CD14-positive monocyte (primary cell): Measurements from ENCODE around the gene MGLL. TPM values are rescaled to one million over a fixed set of nuclear protein-coding genes. Genes with fewer than 3 reads are reported as not detected.

Experiments
- DNase-seq, 3 donors: peaks; one replicate each; pipeline ENCODE4 v3.0.0-alpha.2; 2011 to 2022
- H2AFZ ChIP-seq: 2 replicates; pipeline ENCODE4 v1.6.0; 2012; ENCODE audit warnings: mild to moderate bottlenecking, low read depth, low read length, inconsistent platforms; ENCODE audit not compliant: insufficient read depth, poor library complexity, severe bottlenecking
- H3K27ac ChIP-seq, 2 donors: 1 replicate in 1 of 2; 2 replicates in 1 of 2; pipeline ENCODE4 v1.5.1; 2012 to 2013; ENCODE audit warnings: low read length in 2 of 2, control low read depth in 1 of 2, inconsistent platforms in 1 of 2, low read depth in 1 of 2, mild to moderate bottlenecking in 1 of 2
- H3K27me3 ChIP-seq, 2 donors: one replicate each; pipeline versions ENCODE4 v1.6.0 to v1.6.1; 2011 to 2013; ENCODE audit warnings: low read length in 2 of 2; ENCODE audit not compliant: control insufficient read depth in 2 of 2, insufficient read depth in 2 of 2
- H3K36me3 ChIP-seq, 2 donors: replicated peaks in 1 of 2; 1 replicate in 1 of 2; 2 replicates in 1 of 2; pipeline versions ENCODE4 v1.5.1 to v1.6.1; 2012 to 2013; ENCODE audit warnings: low read length in 2 of 2, control low read depth in 1 of 2, inconsistent platforms in 1 of 2, mild to moderate bottlenecking in 1 of 2; ENCODE audit not compliant: insufficient read depth in 2 of 2, control insufficient read depth in 1 of 2
- H3K4me1 ChIP-seq, 2 donors: 1 replicate in 1 of 2; 2 replicates in 1 of 2; pipeline versions ENCODE4 v1.5.1 to v1.6.1; 2012 to 2013; ENCODE audit warnings: low read length in 2 of 2, control low read depth in 1 of 2, inconsistent platforms in 1 of 2, mild to moderate bottlenecking in 1 of 2, moderate library complexity in 1 of 2; ENCODE audit not compliant: insufficient read depth in 2 of 2, control insufficient read depth in 1 of 2
- H3K4me2 ChIP-seq: replicated peaks from 2 replicates; pipeline ENCODE3; 2012; ENCODE audit warnings: low read length, moderate library complexity, mild to moderate bottlenecking; ENCODE audit not compliant: poor library complexity, severe bottlenecking; ENCODE audit errors: extremely low read depth
- H3K4me3 ChIP-seq, 3 experiments: fragments of 200-600 bp in 1 of 3; sonication (generic) in 1 of 3; replicated peaks in 1 of 3; 1 replicate in 2 of 3; 2 replicates in 1 of 3; pipeline ENCODE4 v1.5.1; 2011 to 2013; ENCODE audit warnings: low read length in 3 of 3, mild to moderate bottlenecking in 3 of 3, control low read depth in 2 of 3, low read depth in 2 of 3, inconsistent platforms in 1 of 3, moderate library complexity in 1 of 3
- H3K79me2 ChIP-seq: 2 replicates; pipeline ENCODE4 v1.6.0; 2012; ENCODE audit warnings: mild to moderate bottlenecking, control low read depth, inconsistent platforms, low read length, moderate library complexity; ENCODE audit not compliant: insufficient read depth
- H3K9ac ChIP-seq: 2 replicates; pipeline ENCODE4 v1.6.0; 2017; ENCODE audit warnings: low read length, mild to moderate bottlenecking; ENCODE audit not compliant: insufficient read depth, poor library complexity, severe bottlenecking
- H3K9me3 ChIP-seq, 2 donors: replicated peaks in 1 of 2; 1 replicate in 1 of 2; 2 replicates in 1 of 2; pipeline versions ENCODE4 v1.5.1 to v1.6.1; 2012 to 2013; ENCODE audit warnings: low read length in 2 of 2, control low read depth in 1 of 2; ENCODE audit not compliant: control insufficient read depth in 1 of 2, insufficient read depth in 1 of 2
- H4K20me1 ChIP-seq: 2 replicates; pipeline ENCODE4 v1.6.0; 2012; ENCODE audit warnings: mild to moderate bottlenecking, low read length, control low read depth, moderate library complexity; ENCODE audit not compliant: insufficient read depth
- H3K27ac Mint-ChIP-seq, 7 donors: one replicate each; pipeline ENCODE4 v1.8.0; 2020; ENCODE audit warnings: mild to moderate bottlenecking in 7 of 7, mixed read lengths in 7 of 7, moderate library complexity in 6 of 7, inconsistent platforms in 2 of 7
- H3K27me3 Mint-ChIP-seq, 3 donors: one replicate each; pipeline ENCODE4 v1.8.0; 2021 to 2022; ENCODE audit warnings: low read depth in 3 of 3, mild to moderate bottlenecking in 3 of 3, mixed read lengths in 3 of 3, moderate library complexity in 3 of 3, inconsistent platforms in 1 of 3
- H3K36me3 Mint-ChIP-seq, 2 donors: one replicate each; pipeline ENCODE4 v1.8.0; 2020; ENCODE audit warnings: mixed read lengths in 2 of 2, inconsistent platforms in 1 of 2, mild to moderate bottlenecking in 1 of 2
- H3K4me1 Mint-ChIP-seq: one replicate; pipeline ENCODE4 v1.8.0; 2020; ENCODE audit warnings: mild to moderate bottlenecking, mixed read lengths
- H3K4me3 Mint-ChIP-seq, 2 donors: one replicate each; pipeline ENCODE4 v1.8.0; 2020; ENCODE audit warnings: mild to moderate bottlenecking in 2 of 2, mixed read lengths in 2 of 2, moderate library complexity in 1 of 2
- H3K9me3 Mint-ChIP-seq, 7 donors: one replicate each; pipeline ENCODE4 v1.8.0; 2020 to 2022; ENCODE audit warnings: mixed read lengths in 7 of 7, mild to moderate bottlenecking in 6 of 7, moderate library complexity in 6 of 7, inconsistent platforms in 2 of 7
- WGBS: methylation state at CpG from one replicate; pipeline ENCODE4 v1.1.5; 2013; ENCODE audit warnings: missing lambda C conversion rate; ENCODE audit not compliant: insufficient coverage; 5-methylcytosine and 5-hydroxymethylcytosine counted together
- intact Hi-C, 2 donors: fragments of 100-400 bp; cut with micrococcal nuclease; formaldehyde crosslinking; loops; one replicate each; pipeline versions ENCODE4 v1.15.0 to v1.15.1; 2023
- polyA plus RNA-seq, 3 donors: library from polyadenylated mRNA; depleted of rRNA in 1 of 3; unstranded in 2 of 3; stranded (reverse) in 1 of 3; fragments of 300-500 nt in 2 of 3; fragments of >200 nt in 1 of 3; fragmentation: Illumina TruSeq in 2 of 3; gene quantifications; 1 replicate in 2 of 3; 2 replicates in 1 of 3; pipeline ENCODE4 v1.2.3, GENCODE V29; 2012 to 2021
- TF ChIP-seq, protein P1 (sequence below): fragments of 200-600 bp; IDR thresholded peaks from one replicate; pipeline ENCODE4 v1.8.0; 2022; ENCODE audit warnings: antibody characterized with exemption, mild to moderate bottlenecking

The MGLL gene
- polyA plus RNA-seq, 3 donors: 4.4 to 10.0 (median 6.4) TPM

DNA sequence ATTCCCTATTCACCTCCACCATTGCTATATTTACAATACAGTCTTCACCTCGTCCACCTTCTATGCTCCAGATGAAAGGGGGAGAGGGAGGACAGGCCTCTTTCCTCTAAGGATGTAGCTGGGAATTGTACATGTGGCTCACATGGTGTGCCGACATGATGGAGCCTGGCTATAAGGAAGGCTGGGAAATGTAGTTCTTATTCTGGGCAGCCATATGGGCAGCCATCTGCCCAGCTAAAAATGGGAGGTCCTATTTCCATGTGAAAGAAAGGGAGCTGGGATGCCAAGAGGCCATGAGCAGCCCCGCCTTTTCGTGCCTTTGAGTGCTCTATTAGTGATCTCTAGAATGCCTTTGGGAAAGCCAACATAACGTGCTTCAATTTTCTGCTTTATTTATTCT, 27.1 kb upstream of the MGLL start:
- no peak overlapping the region for H3K4me3 Mint-ChIP-seq
- H3K4me2 ChIP-seq: no peak overlapping the region
- no peak overlapping the region for H3K9ac ChIP-seq
- H3K4me3 ChIP-seq: no peak overlapping the region
- H3K36me3 Mint-ChIP-seq: no peaks in the 10 kb centered on the region
- no peaks in the 10 kb centered on the region for H3K79me2 ChIP-seq
- H2AFZ ChIP-seq: no peak overlapping the region
- peaks cover 2 to 7% (median 5%) of the 10 kb centered on the region in 3 donors for H3K27me3 Mint-ChIP-seq
- H3K4me1 Mint-ChIP-seq: no peaks in the 10 kb centered on the region
- intact Hi-C loops: no loop called here
- H3K27me3 ChIP-seq: no peaks in the 10 kb centered on the region
- TF ChIP-seq, protein P1, sequence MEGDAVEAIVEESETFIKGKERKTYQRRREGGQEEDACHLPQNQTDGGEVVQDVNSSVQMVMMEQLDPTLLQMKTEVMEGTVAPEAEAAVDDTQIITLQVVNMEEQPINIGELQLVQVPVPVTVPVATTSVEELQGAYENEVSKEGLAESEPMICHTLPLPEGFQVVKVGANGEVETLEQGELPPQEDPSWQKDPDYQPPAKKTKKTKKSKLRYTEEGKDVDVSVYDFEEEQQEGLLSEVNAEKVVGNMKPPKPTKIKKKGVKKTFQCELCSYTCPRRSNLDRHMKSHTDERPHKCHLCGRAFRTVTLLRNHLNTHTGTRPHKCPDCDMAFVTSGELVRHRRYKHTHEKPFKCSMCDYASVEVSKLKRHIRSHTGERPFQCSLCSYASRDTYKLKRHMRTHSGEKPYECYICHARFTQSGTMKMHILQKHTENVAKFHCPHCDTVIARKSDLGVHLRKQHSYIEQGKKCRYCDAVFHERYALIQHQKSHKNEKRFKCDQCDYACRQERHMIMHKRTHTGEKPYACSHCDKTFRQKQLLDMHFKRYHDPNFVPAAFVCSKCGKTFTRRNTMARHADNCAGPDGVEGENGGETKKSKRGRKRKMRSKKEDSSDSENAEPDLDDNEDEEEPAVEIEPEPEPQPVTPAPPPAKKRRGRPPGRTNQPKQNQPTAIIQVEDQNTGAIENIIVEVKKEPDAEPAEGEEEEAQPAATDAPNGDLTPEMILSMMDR: no peak
- peaks cover 0 to 3% (median 0%) of the 10 kb centered on the region in 7 donors for H3K9me3 Mint-ChIP-seq
- H4K20me1 ChIP-seq: no peaks in the 10 kb centered on the region
- H3K9me3 ChIP-seq: no peaks in the 10 kb centered on the region
- H3K36me3 ChIP-seq: no peaks in the 10 kb centered on the region
- H3K27ac Mint-ChIP-seq: no peak overlapping the region
- H3K27ac ChIP-seq: no peak overlapping the region
- H3K4me1 ChIP-seq: no peaks in the 10 kb centered on the region
- no peak for DNase-seq
- WGBS: 95% methylated on average over 4 of the region's 5 CpGs

DNA sequence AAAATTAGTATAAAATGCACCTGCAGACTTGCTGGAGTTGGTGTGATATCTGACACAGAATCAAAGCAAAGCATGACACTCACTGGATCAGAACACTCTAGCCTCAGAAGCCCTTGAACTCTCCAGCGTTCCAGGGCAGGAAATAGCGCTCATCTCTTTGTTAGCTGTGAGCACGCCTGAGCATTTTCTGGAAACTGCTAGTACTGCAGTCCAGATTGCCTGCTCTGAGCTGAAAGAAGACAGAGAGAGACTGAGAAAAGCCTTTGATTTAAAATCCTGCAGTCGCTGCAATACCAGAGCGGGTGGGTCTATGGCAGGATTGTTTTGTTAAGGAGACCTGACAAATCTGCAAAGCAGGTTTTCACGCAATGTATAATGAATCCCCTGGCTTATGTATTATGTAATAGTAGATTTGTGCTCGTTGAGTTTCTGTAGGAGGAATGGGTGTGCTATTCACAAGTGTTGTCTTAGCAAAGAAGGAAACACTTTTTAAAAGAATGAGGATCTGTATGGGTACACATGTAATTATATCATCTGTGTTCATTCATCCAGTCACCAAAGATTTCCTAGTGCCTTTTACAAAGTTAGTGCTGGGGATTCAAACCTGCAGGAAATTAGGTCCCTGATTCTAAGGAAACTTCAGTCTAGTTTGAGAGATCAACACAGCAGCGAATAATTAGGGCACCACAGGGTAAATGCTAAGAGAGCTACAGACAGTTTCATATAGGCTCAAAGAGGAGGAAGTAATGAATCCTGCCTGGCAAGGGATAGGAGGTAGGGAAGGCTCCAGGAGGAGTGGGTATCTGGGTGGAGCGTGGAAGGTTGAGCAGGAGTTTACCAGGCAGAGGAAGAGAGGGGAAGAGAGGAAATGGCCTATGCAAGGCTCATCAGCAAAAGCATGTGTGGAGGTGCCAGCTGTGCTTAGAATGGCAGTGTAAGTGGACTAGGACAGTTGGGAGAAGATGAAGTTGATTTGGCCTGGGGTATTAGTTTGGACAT, 26.1 kb upstream of the MGLL start:
- H3K79me2 ChIP-seq: no peaks in the 10 kb centered on the region
- no peak overlapping the region for H3K27ac ChIP-seq
- H3K4me3 ChIP-seq: no peak overlapping the region
- Mint-ChIP-seq H3K27ac (no peak overlapping the region), H3K4me3 (no peak overlapping the region), H3K27me3 (peaks cover 2 to 5% (median 5%) of the 10 kb centered on the region in 3 donors), H3K9me3 (peaks cover 0 to 3% (median 0%) of the 10 kb centered on the region in 7 donors), H3K36me3 (no peaks in the 10 kb centered on the region), H3K4me1 (no peaks in the 10 kb centered on the region)
- no peak overlapping the region for H2AFZ ChIP-seq
- H3K4me2 ChIP-seq: no peak overlapping the region
- intact Hi-C loops: no loop called here
- WGBS: 96% methylated on average over 8 of the region's 9 CpGs
- DNase-seq: no peak
- no peaks in the 10 kb centered on the region for H4K20me1 ChIP-seq
- no peak overlapping the region for H3K9ac ChIP-seq
- no peaks in the 10 kb centered on the region for H3K27me3 ChIP-seq
- TF ChIP-seq, protein P1: no peak
- no peaks in the 10 kb centered on the region for H3K9me3 ChIP-seq
- H3K4me1 ChIP-seq: no peaks in the 10 kb centered on the region
- no peaks in the 10 kb centered on the region for H3K36me3 ChIP-seq
